SK-N-SH (cell line): ENCODE data around the gene IFT122. TPM values are rescaled to one million over a fixed set of nuclear protein-coding genes. Genes with fewer than 3 reads are reported as not detected.

Experiments used
- CTCF ChIA-PET: fragments of 300-600, 350-600 bp; formaldehyde crosslinking; extraction: SDS; loops from one replicate; lab custom pipeline; 2021; lab: Yijun Ruan, JAX
- POLR2A ChIA-PET: fragments of 350-600 bp; sonication (Branson Sonifier 250); formaldehyde crosslinking; extraction: SDS; loops from one replicate; lab custom pipeline; 2020; ENCODE audit warnings: antibody characterized with exemption, inconsistent platforms; lab: Yijun Ruan, JAX
- DNase-seq: peaks from one replicate; pipeline ENCODE4 v3.0.0; 2012
- H2AFZ ChIP-seq: fragments of 200-600 bp; sonication (generic); 2 replicates; pipeline ENCODE4 v1.8.1; 2016; ENCODE audit warnings: antibody characterized with exemption, mild to moderate bottlenecking, low read depth
- H3F3A ChIP-seq: fragments of 200-600 bp; sonication (generic); replicated peaks from 2 replicates; pipeline ENCODE3; 2016; ENCODE audit warnings: antibody characterized with exemption, mild to moderate bottlenecking; ENCODE audit not compliant: insufficient read depth
- H3K27ac ChIP-seq, 2 experiments: fragments of 200-500 bp in 1 of 2; fragments of 200-600 bp in 1 of 2; sonication (Bioruptor generic) in 1 of 2; sonication (generic), shearing (Covaris generic) in 1 of 2; 2 replicates each; pipeline versions ENCODE4 v1.5.1 to v1.6.1; 2014 to 2016; ENCODE audit warnings: low read depth in 2 of 2, inconsistent platforms in 1 of 2, low read length in 1 of 2, mild to moderate bottlenecking in 1 of 2, mixed read lengths in 1 of 2
- H3K27me3 ChIP-seq: fragments of 200-600 bp; sonication (generic), shearing (Covaris generic); 2 replicates; pipeline ENCODE4 v1.6.1; 2016; ENCODE audit warnings: mixed run types; ENCODE audit not compliant: insufficient read depth
- H3K36me3 ChIP-seq, 2 experiments: fragments of 200-500 bp in 1 of 2; fragments of 200-600 bp in 1 of 2; sonication (Bioruptor generic) in 1 of 2; sonication (generic) in 1 of 2; replicated peaks in 1 of 2; 2 replicates each; pipeline versions ENCODE3 to v1.5.1; 2014 to 2016; ENCODE audit warnings: low read length in 1 of 2, mild to moderate bottlenecking in 1 of 2; ENCODE audit not compliant: insufficient read depth in 2 of 2, control insufficient read depth in 1 of 2
- H3K4me1 ChIP-seq, 2 experiments: fragments of 200-500 bp in 1 of 2; fragments of 200-600 bp in 1 of 2; sonication (Bioruptor generic) in 1 of 2; sonication (generic), shearing (Covaris generic) in 1 of 2; 2 replicates each; pipeline versions ENCODE4 v1.5.1 to v1.6.1; 2014 to 2016; ENCODE audit warnings: low read depth in 1 of 2, low read length in 1 of 2, mixed run types in 1 of 2; ENCODE audit not compliant: insufficient read depth in 2 of 2, control insufficient read depth in 1 of 2
- H3K4me2 ChIP-seq: fragments of 200-600 bp; sonication (generic), shearing (Covaris generic); 2 replicates; pipeline ENCODE4 v1.6.1; 2017; ENCODE audit warnings: mixed run types
- H3K4me3 ChIP-seq, 2 experiments: fragments of 200-500 bp in 1 of 2; fragments of 200-600 bp in 1 of 2; sonication (Bioruptor generic) in 1 of 2; sonication (generic), shearing (Covaris generic) in 1 of 2; 2 replicates each; pipeline versions ENCODE4 v1.5.1 to v1.8.1; 2014 to 2016; ENCODE audit warnings: low read depth in 2 of 2, inconsistent platforms in 1 of 2, low read length in 1 of 2, mild to moderate bottlenecking in 1 of 2, mixed read lengths in 1 of 2, moderate library complexity in 1 of 2
- H3K79me2 ChIP-seq: fragments of 200-600 bp; sonication (generic); 2 replicates; pipeline ENCODE4 v1.8.1; 2017; ENCODE audit warnings: mild to moderate bottlenecking; ENCODE audit not compliant: insufficient read depth
- H3K9ac ChIP-seq: fragments of 200-600 bp; sonication (generic); 2 replicates; pipeline ENCODE4 v1.6.1; 2017; ENCODE audit warnings: mixed run types
- H3K9me2 ChIP-seq: fragments of 200-600 bp; sonication (generic); 2 replicates; pipeline ENCODE4 v1.6.1; 2017; ENCODE audit warnings: mixed run types
- H3K9me3 ChIP-seq: fragments of 200-600 bp; sonication (generic); 2 replicates; pipeline ENCODE4 v1.6.1; 2017; ENCODE audit warnings: mixed run types, mild to moderate bottlenecking, moderate library complexity
- H4K20me1 ChIP-seq: fragments of 200-600 bp; sonication (generic); 2 replicates; pipeline ENCODE4 v1.6.1; 2017; ENCODE audit warnings: mild to moderate bottlenecking, mixed run types; ENCODE audit not compliant: insufficient read depth
- FOSL2 ChIP-seq: IDR thresholded peaks from 2 replicates; pipeline ENCODE4 v1.4.0; 2012; ENCODE audit warnings: low read depth, mild to moderate bottlenecking, moderate library complexity, borderline replicate concordance
- GABPA ChIP-seq: IDR thresholded peaks from 2 replicates; pipeline ENCODE4 v1.4.0; 2012; ENCODE audit warnings: low read depth, mild to moderate bottlenecking
- IRF3 ChIP-seq: fragments of 150-350 bp; IDR thresholded peaks from 2 replicates; pipeline ENCODE4 v1.6.1; 2016; ENCODE audit warnings: mild to moderate bottlenecking, low read depth, low read length
- MEF2A ChIP-seq: IDR thresholded peaks from 2 replicates; pipeline ENCODE4 v1.4.0; 2012; ENCODE audit warnings: low read depth, borderline replicate concordance
- MXI1 ChIP-seq: IDR thresholded peaks from 2 replicates; pipeline ENCODE4 v1.6.1; 2012; ENCODE audit warnings: mild to moderate bottlenecking, low read depth, low read length, improper control_type of control experiment
- POLR2AphosphoS5 ChIP-seq: IDR thresholded peaks from 2 replicates; pipeline ENCODE4 v1.6.1; 2012; ENCODE audit warnings: low read depth, low read length
- RAD21 ChIP-seq: IDR thresholded peaks from 2 replicates; pipeline ENCODE4 v1.6.1; 2012; ENCODE audit warnings: mild to moderate bottlenecking, low read length
- SMC3 ChIP-seq: IDR thresholded peaks from 2 replicates; pipeline ENCODE4 v1.6.1; 2012; ENCODE audit warnings: low read depth, low read length, improper control_type of control experiment
- YY1 ChIP-seq: IDR thresholded peaks from 2 replicates; pipeline ENCODE4 v1.4.0; 2012; ENCODE audit warnings: low read depth, mild to moderate bottlenecking
- ZBTB33 ChIP-seq: IDR thresholded peaks from 2 replicates; pipeline ENCODE4 v1.4.0; 2012; ENCODE audit warnings: low read depth, borderline replicate concordance
- WGBS: methylation state at CpG from one replicate; pipeline ENCODE4 v1.1.6; 2017; ENCODE audit warnings: low lambda C conversion rate; 5-methylcytosine and 5-hydroxymethylcytosine counted together
- polyA plus RNA-seq, 3 experiments: library from polyadenylated mRNA; depleted of rRNA; stranded (reverse); fragments of >200 nt; gene quantifications; 2 replicates each; pipeline ENCODE4 v1.2.3, GENCODE V29; 2012
- TF ChIP-seq, protein P1 (sequence below): IDR thresholded peaks from 2 replicates; pipeline ENCODE4 v1.4.0; 2012; ENCODE audit warnings: low read depth

IFT122 gene
- polyA plus RNA-seq, 1 of the 3 experiments (the other 2 are of a cell fraction) = 20.1 TPM

- Histone ChIP-seq H4K20me1 (no peaks in the 10 kb centered on the region), H3K4me1 (peaks cover 0 to 28% of the 10 kb centered on the region in 2 experiments; a peak in 3 of 4 replicates), H2AFZ (no peak overlapping the region), H3K4me2 (no peak overlapping the region), H3K9ac (no peak overlapping the region), H3K4me3 (no peak overlapping the region), H3K27ac (no peak overlapping the region), H3K79me2 (no peaks in the 10 kb centered on the region), H3K9me2 (no peaks in the 10 kb centered on the region), H3K9me3 (no peaks in the 10 kb centered on the region), H3F3A (peaks cover 5% of the 10 kb centered on the region), H3K27me3 (no peaks in the 10 kb centered on the region), H3K36me3 (no peaks in the 10 kb centered on the region)
- DNase-seq = no peak
- POLR2A ChIA-PET = no interaction called here
- CTCF ChIA-PET = interaction anchor here (1.6 kb wide), 1 partner anchor 13 kb away, joined by 3 read pairs; no protein-coding TSS in a partner anchor
- no peak for TF ChIP-seq IRF3
- TF ChIP-seq, protein P1, sequence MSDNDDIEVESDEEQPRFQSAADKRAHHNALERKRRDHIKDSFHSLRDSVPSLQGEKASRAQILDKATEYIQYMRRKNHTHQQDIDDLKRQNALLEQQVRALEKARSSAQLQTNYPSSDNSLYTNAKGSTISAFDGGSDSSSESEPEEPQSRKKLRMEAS = no peak
- TF ChIP-seq SMC3 = no peak
- no peak for TF ChIP-seq MXI1
- no peak for TF ChIP-seq ZBTB33
- no peak for TF ChIP-seq YY1
- TF ChIP-seq FOSL2 = no peak
- no peak for TF ChIP-seq GABPA
- TF ChIP-seq POLR2AphosphoS5 = no peak
- no peak for TF ChIP-seq MEF2A
- WGBS = 86% methylated on average over 8 of the region's 10 CpGs
Observed at GRCh38 chr3:129552287-129553050, 112.4 kb downstream of the IFT122 start.

- Histone ChIP-seq H3K27me3 (no peaks in the 10 kb centered on the region), H3K9me3 (no peaks in the 10 kb centered on the region), H3K4me2 (no peak overlapping the region), H3K4me3 (no peak overlapping the region), H3K9me2 (no peaks in the 10 kb centered on the region), H3K36me3 (no peaks in the 10 kb centered on the region), H3F3A (peaks cover 5% of the 10 kb centered on the region), H3K79me2 (no peaks in the 10 kb centered on the region), H3K9ac (no peak overlapping the region), H3K4me1 (peaks cover 2 to 35% of the 10 kb centered on the region in 2 experiments), H4K20me1 (no peaks in the 10 kb centered on the region), H3K27ac (no peak overlapping the region), H2AFZ (no peak overlapping the region)
- ChIA-PET POLR2A (no interaction called here), CTCF (interaction anchor here (1.6 to 2.5 kb wide), 2 partner anchors 12 to 63 kb away, joined by 3 to 7 read pairs; no protein-coding TSS in a partner anchor)
- WGBS = 90% methylated on average over 1 of the region's 6 CpGs
- TF ChIP-seq, protein P1 = no peak
- no peak for TF ChIP-seq ZBTB33
- no peak for TF ChIP-seq RAD21
- TF ChIP-seq YY1 = no peak
- no peak for DNase-seq
Observed at GRCh38 chr3:129553171-129553570, 113.1 kb downstream of the IFT122 start.
